Uterus (tissue), 4 donors: ENCODE measurements around the gene RFTN2. TPM values are rescaled to one million over a fixed set of nuclear protein-coding genes. Genes with fewer than 3 reads are reported as not detected.

Source experiments
- DNase-seq, 2 donors: peaks; one replicate each; pipeline ENCODE4 v3.0.0-alpha.2; 2019 to 2020
- H3K27ac ChIP-seq, 2 donors: fragments of 200-600 bp; sonication (generic); 1 replicate in 1 of 2; 2 replicates in 1 of 2; pipeline ENCODE4 v1.5.1; 2016 to 2018
- H3K27me3 ChIP-seq, 2 donors: fragments of 200-600 bp; sonication (generic); one replicate each; pipeline ENCODE4 v1.5.1; 2018 to 2019; ENCODE audit warnings: control low read depth in 1 of 2
- H3K36me3 ChIP-seq, 2 donors: fragments of 200-600 bp; sonication (generic); one replicate each; pipeline ENCODE4 v1.5.1; 2019; ENCODE audit warnings: control low read depth in 1 of 2
- H3K4me1 ChIP-seq, 2 donors: fragments of 200-600 bp; sonication (generic); one replicate each; pipeline ENCODE4 v1.5.1; 2018 to 2019; ENCODE audit warnings: control low read depth in 1 of 2
- H3K4me3 ChIP-seq, 2 donors: fragments of 200-600 bp; sonication (generic); 1 replicate in 1 of 2; 2 replicates in 1 of 2; pipeline ENCODE4 v1.5.1; 2018 to 2019; ENCODE audit warnings: mild to moderate bottlenecking in 1 of 2
- H3K9me3 ChIP-seq, 2 donors: fragments of 200-600 bp; sonication (generic); one replicate each; pipeline ENCODE4 v1.5.1; 2019; ENCODE audit warnings: control low read depth in 1 of 2
- POLR2A ChIP-seq, 2 donors: fragments of 450-650 bp; IDR thresholded peaks; one replicate each; pipeline ENCODE4 v1.6.1; 2016; ENCODE audit warnings: antibody characterized with exemption in 2 of 2, mild to moderate bottlenecking in 1 of 2, moderate library complexity in 1 of 2
- intact Hi-C: fragments of 100-400 bp; cut with DNase I; formaldehyde crosslinking; loops from one replicate; pipeline ENCODE4 v1.15.1; 2023; ENCODE audit warnings: low total_unique reads
- total RNA-seq, 4 donors: library from RNA; depleted of rRNA in 3 of 4; stranded (reverse); fragments of >200 nt in 3 of 4; gene quantifications; one replicate each; pipeline versions ENCODE4 v1.1.0 to v1.2.4, GENCODE V29; 2014 to 2023
- TF ChIP-seq, protein P1 (sequence below), 4 experiments: fragments of 200-600 bp in 2 of 4; fragments of 450-650 bp in 2 of 4; sonication (generic) in 2 of 4; IDR thresholded peaks; one replicate each; pipeline ENCODE4 v1.5.1; 2016 to 2019; ENCODE audit warnings: antibody characterized with exemption in 4 of 4, mild to moderate bottlenecking in 2 of 4, moderate library complexity in 1 of 4
- donor health status: DM: yes; HTN: yes; CAD: no.

Gene RFTN2
- total RNA-seq, 4 donors from 2014 or later: 2.0 to 26.7 (median 9.5) TPM

DNA sequence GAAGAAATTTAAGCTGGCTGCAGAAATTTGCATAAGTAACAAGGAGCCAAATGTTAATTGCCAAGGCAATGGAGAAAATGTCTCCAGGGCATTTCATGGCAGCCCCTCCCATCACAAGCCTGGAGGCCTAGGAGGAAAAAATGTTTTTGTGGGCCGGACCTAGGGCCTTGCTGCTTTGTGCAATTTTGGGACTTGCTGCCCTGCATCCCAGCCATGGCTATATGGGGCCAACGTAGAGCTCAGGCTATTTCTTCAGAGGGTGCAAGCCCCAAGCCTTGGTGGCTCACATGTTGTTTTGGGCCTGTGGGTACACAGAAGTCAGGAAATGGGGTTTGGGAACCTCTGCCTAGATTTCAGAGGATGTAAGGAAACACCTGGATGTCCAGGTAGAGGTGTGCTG is 101.8 kb downstream of the RFTN2 start:
- no peak overlapping the region for H3K27ac ChIP-seq
- TF ChIP-seq POLR2A (IDR thresholded peaks at IDR 0.05): no peak
- TF ChIP-seq, protein P1, sequence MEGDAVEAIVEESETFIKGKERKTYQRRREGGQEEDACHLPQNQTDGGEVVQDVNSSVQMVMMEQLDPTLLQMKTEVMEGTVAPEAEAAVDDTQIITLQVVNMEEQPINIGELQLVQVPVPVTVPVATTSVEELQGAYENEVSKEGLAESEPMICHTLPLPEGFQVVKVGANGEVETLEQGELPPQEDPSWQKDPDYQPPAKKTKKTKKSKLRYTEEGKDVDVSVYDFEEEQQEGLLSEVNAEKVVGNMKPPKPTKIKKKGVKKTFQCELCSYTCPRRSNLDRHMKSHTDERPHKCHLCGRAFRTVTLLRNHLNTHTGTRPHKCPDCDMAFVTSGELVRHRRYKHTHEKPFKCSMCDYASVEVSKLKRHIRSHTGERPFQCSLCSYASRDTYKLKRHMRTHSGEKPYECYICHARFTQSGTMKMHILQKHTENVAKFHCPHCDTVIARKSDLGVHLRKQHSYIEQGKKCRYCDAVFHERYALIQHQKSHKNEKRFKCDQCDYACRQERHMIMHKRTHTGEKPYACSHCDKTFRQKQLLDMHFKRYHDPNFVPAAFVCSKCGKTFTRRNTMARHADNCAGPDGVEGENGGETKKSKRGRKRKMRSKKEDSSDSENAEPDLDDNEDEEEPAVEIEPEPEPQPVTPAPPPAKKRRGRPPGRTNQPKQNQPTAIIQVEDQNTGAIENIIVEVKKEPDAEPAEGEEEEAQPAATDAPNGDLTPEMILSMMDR (IDR thresholded peaks at IDR 0.05): no peak
- H3K36me3 ChIP-seq: no peaks in the 10 kb centered on the region
- no peaks in the 10 kb centered on the region for H3K9me3 ChIP-seq
- no peak overlapping the region for H3K4me3 ChIP-seq
- intact Hi-C loops: no loop called here
- no peak for DNase-seq
- no peaks in the 10 kb centered on the region for H3K27me3 ChIP-seq
- no peaks in the 10 kb centered on the region for H3K4me1 ChIP-seq

DNA sequence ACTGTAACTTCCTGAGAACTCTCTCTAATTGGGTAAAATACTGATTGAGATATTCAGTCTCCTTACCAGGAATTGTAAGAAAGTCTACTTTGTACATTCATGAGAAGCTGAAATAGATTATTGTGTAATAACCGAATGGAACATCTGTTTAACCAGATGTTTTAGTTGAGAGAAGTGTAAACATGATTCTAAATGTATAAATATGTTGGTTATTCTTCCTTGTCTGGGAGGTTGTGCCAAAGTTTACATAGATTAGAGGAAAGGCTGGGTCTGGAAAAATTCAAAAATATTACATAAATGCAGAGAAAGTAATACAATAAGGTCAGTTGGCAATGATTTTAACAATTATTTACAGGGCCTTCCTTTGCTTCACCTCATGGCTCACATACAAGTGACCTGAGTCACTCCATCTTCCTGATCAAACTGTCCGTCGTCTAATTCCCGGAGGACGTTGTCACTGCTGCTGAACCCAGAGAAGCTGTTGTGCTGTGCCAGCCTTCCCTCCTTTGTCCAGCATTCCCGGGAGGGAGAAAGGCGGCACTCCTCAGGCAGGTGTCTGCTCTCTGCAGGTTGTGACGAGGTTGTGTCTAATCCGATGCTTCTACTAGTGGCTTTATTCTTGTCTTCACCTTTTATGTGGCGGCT is 103.6 kb downstream of the RFTN2 start:
- no peaks in the 10 kb centered on the region for H3K36me3 ChIP-seq
- no peaks in the 10 kb centered on the region for H3K27me3 ChIP-seq
- no peaks in the 10 kb centered on the region for H3K4me1 ChIP-seq
- no peak for DNase-seq
- H3K9me3 ChIP-seq: no peaks in the 10 kb centered on the region
- no peak for TF ChIP-seq POLR2A (IDR thresholded peaks at IDR 0.05)
- TF ChIP-seq, protein P1 (IDR thresholded peaks at IDR 0.05): no peak
- H3K4me3 ChIP-seq: no peak overlapping the region
- intact Hi-C loops: no loop called here
- no peak overlapping the region for H3K27ac ChIP-seq

DNA sequence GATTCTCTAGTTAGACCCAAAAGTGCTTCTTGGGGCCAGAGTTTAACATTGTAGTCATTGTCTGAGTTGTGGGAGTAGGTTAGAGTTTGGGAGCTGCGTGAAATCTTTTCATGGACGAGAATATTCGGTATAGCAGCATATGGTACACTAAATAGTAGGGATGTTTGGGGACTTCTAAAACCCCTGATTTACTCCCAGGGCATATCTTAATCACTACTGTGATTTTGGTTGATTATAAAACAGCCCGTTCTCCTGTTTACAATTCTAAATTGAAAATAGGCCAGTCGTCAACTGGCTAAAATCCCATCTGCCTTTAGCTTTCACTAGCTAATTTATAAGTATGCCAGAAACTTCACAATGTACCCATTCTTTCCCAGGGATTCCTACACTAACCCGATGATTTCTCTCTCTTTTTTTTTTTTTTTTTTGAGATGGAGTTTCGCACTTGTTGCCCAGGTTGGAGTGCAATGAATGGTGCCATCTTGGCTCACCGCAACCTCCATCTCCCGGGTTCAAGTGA is 115.2 kb downstream of the RFTN2 start:
- Histone ChIP-seq H3K9me3 (peaks cover 0 to 4% of the 10 kb centered on the region in 2 donors), H3K27ac (no peak overlapping the region), H3K27me3 (no peaks in the 10 kb centered on the region), H3K4me3 (no peak overlapping the region), H3K36me3 (no peaks in the 10 kb centered on the region), H3K4me1 (no peaks in the 10 kb centered on the region)
- DNase-seq: no peak
- TF ChIP-seq, protein P1 (IDR thresholded peaks at IDR 0.05): no peak
- TF ChIP-seq POLR2A (IDR thresholded peaks at IDR 0.05): no peak
- intact Hi-C loops: no loop called here

DNA sequence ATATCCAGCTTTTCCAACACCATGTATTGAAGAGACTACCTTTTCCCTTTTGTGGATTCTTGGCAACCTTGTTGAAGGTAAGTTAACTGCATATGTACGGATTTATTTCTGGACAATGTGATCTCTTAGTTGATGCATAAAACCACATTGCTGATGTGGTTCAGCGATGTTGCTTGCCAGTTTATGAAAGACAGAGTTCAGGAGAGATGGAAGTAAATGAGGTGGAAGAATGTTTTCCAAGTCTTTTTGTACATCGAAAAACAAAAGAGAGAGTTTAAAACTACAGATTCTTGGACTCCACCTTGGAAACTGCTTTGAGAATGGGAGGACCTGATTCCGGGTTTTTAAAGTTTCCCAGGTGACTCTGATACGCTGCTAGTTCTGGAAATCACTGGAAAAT is 115.7 kb downstream of the RFTN2 start:
- Histone ChIP-seq H3K4me3 (no peak overlapping the region), H3K36me3 (no peaks in the 10 kb centered on the region), H3K4me1 (no peaks in the 10 kb centered on the region), H3K9me3 (peaks cover 0 to 4% of the 10 kb centered on the region in 2 donors), H3K27me3 (no peaks in the 10 kb centered on the region), H3K27ac (no peak overlapping the region)
- intact Hi-C loops: no loop called here
- TF ChIP-seq, protein P1 (IDR thresholded peaks at IDR 0.05): no peak
- no peak for TF ChIP-seq POLR2A (IDR thresholded peaks at IDR 0.05)
- DNase-seq: no peak

DNA sequence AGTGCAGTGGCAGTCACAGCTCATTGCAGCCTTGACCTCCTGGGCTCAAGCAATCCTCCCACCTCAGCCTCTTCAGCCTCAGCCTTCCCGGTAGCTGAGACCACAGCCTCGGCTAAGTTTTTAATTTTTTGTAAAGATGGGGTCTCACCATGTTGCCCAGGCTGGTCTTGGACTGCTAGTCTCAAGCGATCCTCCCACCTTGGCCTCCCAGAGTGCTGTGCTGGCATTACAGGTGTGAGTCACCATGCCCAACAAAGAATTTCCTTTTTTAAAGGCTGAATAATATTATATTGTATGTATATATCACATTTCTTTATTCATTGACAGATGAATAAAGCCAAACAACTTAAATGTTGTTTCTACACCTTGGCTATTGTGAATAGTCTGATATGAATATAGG is 117.0 kb downstream of the RFTN2 start:
- TF ChIP-seq, protein P1 (IDR thresholded peaks at IDR 0.05): no peak
- no peak for TF ChIP-seq POLR2A (IDR thresholded peaks at IDR 0.05)
- no peaks in the 10 kb centered on the region for H3K4me1 ChIP-seq
- H3K27me3 ChIP-seq: no peaks in the 10 kb centered on the region
- no peaks in the 10 kb centered on the region for H3K9me3 ChIP-seq
- DNase-seq: no peak
- intact Hi-C loops: no loop called here
- H3K4me3 ChIP-seq: no peak overlapping the region
- H3K27ac ChIP-seq: no peak overlapping the region
- H3K36me3 ChIP-seq: no peaks in the 10 kb centered on the region
